ENCODE data around the gene GINS1.

The GINS1 gene

GRCh38 chr20:25407311-25408169, at the start of gene GINS1:
Gene GINS1 (plus strand): TSS chr20:25407673. CDS start chr20:25407821, 148 bp downstream.
- Histone ChIP-seq H3K27me3 (ENCODE audit: insufficient read depth, low read length) (no peaks in the 10 kb centered on the region), H3K4me3 (ENCODE audit: low read length) (peak within 1 kb of the TSS; percentile 97), H3K4me1 (ENCODE audit: insufficient read depth, low read length) (peaks cover 15% of the 10 kb centered on the region), H3K9me3 (ENCODE audit: low read length) (no peaks in the 10 kb centered on the region), H3K36me3 (ENCODE audit: insufficient read depth, low read length) (peaks cover 8% of the 10 kb centered on the region), H2AFZ (ENCODE audit: low read depth, low read length) (peak within 1 kb of the TSS; percentile 83)

GRCh38 chr20:25360631-25361286, 46.7 kb upstream of the GINS1 start:
- H2AFZ ChIP-seq (ENCODE audit: low read depth, low read length): no peak overlapping the region
- H3K36me3 ChIP-seq (ENCODE audit: insufficient read depth, low read length): no peaks in the 10 kb centered on the region
- H3K4me1 ChIP-seq (ENCODE audit: insufficient read depth, low read length): peaks cover 7% of the 10 kb centered on the region
- H3K27me3 ChIP-seq (ENCODE audit: insufficient read depth, low read length): no peaks in the 10 kb centered on the region
- H3K9me3 ChIP-seq (ENCODE audit: low read length): peaks cover 1% of the 10 kb centered on the region
- H3K4me3 ChIP-seq (ENCODE audit: low read length): no peak overlapping the region

GRCh38 chr20:25361287-25361683, 46.2 kb upstream of the GINS1 start:
- H3K4me1 ChIP-seq (ENCODE audit: insufficient read depth, low read length): peaks cover 2% of the 10 kb centered on the region
- no peaks in the 10 kb centered on the region for H3K36me3 ChIP-seq (ENCODE audit: insufficient read depth, low read length)
- H3K27me3 ChIP-seq (ENCODE audit: insufficient read depth, low read length): no peaks in the 10 kb centered on the region
- no peak overlapping the region for H2AFZ ChIP-seq (ENCODE audit: low read depth, low read length)
- no peak overlapping the region for H3K4me3 ChIP-seq (ENCODE audit: low read length)
- H3K9me3 ChIP-seq (ENCODE audit: low read length): peaks cover 1% of the 10 kb centered on the region

DNA sequence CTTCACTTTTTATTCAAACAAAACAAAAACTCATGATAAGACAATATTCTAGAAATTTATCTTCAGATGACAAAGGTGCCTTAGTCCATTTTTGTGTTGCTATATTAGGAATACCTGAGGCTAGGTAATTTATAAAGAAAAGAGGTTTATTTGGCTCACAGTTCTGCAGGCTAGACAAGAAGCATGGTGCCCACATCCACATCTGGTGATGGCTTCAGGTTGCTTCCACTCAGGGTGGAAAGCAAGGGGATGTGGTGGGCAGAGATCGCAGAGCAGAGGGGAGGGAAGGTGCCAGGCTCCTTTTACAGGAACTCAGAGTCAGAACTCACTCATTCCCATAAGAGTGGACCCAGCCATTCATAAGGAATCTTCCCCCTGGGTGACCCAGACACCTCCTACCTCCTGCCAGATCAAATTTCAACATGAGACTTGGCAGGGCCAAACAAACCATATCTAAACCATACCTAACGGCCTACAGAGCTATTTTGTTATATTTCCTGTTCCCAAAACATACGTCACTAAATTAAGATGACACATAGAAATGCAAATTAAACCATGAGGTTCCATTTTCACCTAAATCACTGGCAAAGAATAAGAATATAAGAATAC, 43.2 kb upstream of the GINS1 start:
- H3K9me3 ChIP-seq (ENCODE audit: low read length): peaks cover 4% of the 10 kb centered on the region
- no peaks in the 10 kb centered on the region for H3K4me1 ChIP-seq (ENCODE audit: insufficient read depth, low read length)
- H3K27me3 ChIP-seq (ENCODE audit: insufficient read depth, low read length): no peaks in the 10 kb centered on the region
- H3K4me3 ChIP-seq (ENCODE audit: low read length): no peak overlapping the region
- H3K36me3 ChIP-seq (ENCODE audit: insufficient read depth, low read length): peaks cover 3% of the 10 kb centered on the region
- H2AFZ ChIP-seq (ENCODE audit: low read depth, low read length): no peak overlapping the region

DNA sequence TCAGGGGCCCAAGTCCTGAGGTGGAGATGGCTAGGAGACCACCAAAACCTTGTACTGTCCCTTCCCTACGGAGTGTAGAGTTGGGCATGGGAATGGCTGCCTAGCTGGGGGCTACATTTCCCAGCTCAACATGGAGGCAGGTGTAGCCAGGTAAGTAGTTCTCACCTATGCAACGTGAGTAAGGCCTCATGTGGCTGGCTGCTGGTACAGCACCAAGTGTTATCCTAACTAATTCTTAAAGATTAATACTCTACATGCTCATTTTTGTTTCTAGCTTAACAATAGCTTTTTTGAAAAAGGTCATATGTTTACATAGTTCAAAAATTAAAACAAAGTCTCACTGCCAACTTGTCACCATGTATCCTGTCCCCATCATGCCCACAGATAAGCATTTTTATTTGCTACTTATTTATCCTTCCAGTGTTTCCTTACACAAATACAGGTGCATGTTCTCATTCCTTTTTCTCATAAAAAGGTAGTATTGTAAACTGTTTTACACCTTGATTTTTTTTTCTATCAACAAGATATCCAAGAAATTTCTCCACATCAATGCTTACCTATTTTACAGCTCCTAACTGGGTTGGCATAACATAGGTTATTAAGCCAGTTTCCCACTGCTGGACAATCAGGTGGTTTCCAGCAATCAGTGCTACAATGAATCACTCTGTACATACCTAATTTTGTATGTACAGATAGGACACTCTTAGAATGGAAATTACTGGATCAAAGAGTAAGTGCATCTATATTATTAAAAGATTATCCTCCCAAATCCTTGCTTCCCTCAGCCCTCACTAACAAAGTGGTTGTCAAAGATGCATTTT, 42.4 kb upstream of the GINS1 start:
- Histone ChIP-seq H3K27me3 (ENCODE audit: insufficient read depth, low read length) (no peaks in the 10 kb centered on the region), H2AFZ (ENCODE audit: low read depth, low read length) (no peak overlapping the region), H3K4me3 (ENCODE audit: low read length) (no peak overlapping the region), H3K36me3 (ENCODE audit: insufficient read depth, low read length) (peaks cover 3% of the 10 kb centered on the region), H3K4me1 (ENCODE audit: insufficient read depth, low read length) (no peaks in the 10 kb centered on the region), H3K9me3 (ENCODE audit: low read length) (peaks cover 4% of the 10 kb centered on the region)

DNA sequence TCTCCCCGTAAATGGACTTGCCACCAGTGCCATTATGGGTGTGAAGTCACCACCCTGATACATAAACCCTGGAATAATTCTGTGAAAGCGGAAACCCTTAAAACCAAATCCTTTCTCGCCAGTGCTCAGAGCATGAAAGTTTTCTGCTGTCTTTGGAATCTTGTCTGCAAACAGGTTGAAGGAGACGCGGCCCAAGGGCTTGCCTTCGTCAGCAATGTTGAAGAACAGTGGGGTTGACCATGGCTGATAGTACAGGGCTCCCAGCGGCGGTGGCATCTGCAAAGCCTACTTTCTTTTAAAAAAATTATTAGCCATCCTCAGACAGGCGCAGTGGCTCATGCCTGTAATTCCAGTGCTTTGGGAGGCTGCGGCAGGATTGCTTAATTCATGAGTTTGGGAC, 38.9 kb upstream of the GINS1 start:
- Histone ChIP-seq H3K9me3 (ENCODE audit: low read length) (peaks cover 4% of the 10 kb centered on the region), H3K27me3 (ENCODE audit: insufficient read depth, low read length) (no peaks in the 10 kb centered on the region), H2AFZ (ENCODE audit: low read depth, low read length) (no peak overlapping the region), H3K36me3 (ENCODE audit: insufficient read depth, low read length) (peaks cover 3% of the 10 kb centered on the region), H3K4me3 (ENCODE audit: low read length) (no peak overlapping the region), H3K4me1 (ENCODE audit: insufficient read depth, low read length) (no peaks in the 10 kb centered on the region)

GRCh38 chr20:25368976-25369375, 38.5 kb upstream of the GINS1 start:
- H3K27me3 ChIP-seq (ENCODE audit: insufficient read depth, low read length): no peaks in the 10 kb centered on the region
- H3K36me3 ChIP-seq (ENCODE audit: insufficient read depth, low read length): peaks cover 3% of the 10 kb centered on the region
- no peak overlapping the region for H2AFZ ChIP-seq (ENCODE audit: low read depth, low read length)
- no peaks in the 10 kb centered on the region for H3K4me1 ChIP-seq (ENCODE audit: insufficient read depth, low read length)
- no peak overlapping the region for H3K4me3 ChIP-seq (ENCODE audit: low read length)
- peaks cover 4% of the 10 kb centered on the region for H3K9me3 ChIP-seq (ENCODE audit: low read length)

DNA sequence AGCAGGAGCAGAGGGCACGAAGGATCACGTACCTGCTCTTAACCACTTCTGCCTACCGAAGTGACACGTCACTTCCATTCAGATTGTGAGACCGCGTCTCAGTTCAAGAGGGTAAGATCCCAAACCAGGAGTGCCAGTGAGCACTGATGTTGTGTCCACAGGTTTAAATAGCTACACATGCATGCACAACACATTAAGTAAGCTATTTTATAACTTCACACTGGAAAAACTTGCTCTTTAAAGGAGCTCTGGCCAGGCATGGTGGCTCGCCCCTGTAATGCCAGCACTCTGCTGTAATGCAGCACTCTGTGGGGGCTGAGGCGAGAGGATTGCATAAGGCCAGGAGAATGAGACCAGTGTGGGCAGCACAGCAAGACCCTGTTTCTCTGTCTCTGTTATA, 37.9 kb upstream of the GINS1 start:
- Histone ChIP-seq H3K4me1 (ENCODE audit: insufficient read depth, low read length) (no peaks in the 10 kb centered on the region), H3K4me3 (ENCODE audit: low read length) (no peak overlapping the region), H3K9me3 (ENCODE audit: low read length) (peaks cover 4% of the 10 kb centered on the region), H3K36me3 (ENCODE audit: insufficient read depth, low read length) (peaks cover 3% of the 10 kb centered on the region), H3K27me3 (ENCODE audit: insufficient read depth, low read length) (no peaks in the 10 kb centered on the region), H2AFZ (ENCODE audit: low read depth, low read length) (no peak overlapping the region)

- Histone ChIP-seq H3K4me3 (ENCODE audit: low read length) (no peak overlapping the region), H3K36me3 (ENCODE audit: insufficient read depth, low read length) (peaks cover 3% of the 10 kb centered on the region), H3K27me3 (ENCODE audit: insufficient read depth, low read length) (no peaks in the 10 kb centered on the region), H3K4me1 (ENCODE audit: insufficient read depth, low read length) (no peaks in the 10 kb centered on the region), H3K9me3 (ENCODE audit: low read length) (peaks cover 4% of the 10 kb centered on the region), H2AFZ (ENCODE audit: low read depth, low read length) (no peak overlapping the region)
Observed at GRCh38 chr20:25369971-25370370, 37.5 kb upstream of the GINS1 start.

- Histone ChIP-seq H2AFZ (ENCODE audit: low read depth, low read length) (no peak overlapping the region), H3K36me3 (ENCODE audit: insufficient read depth, low read length) (no peaks in the 10 kb centered on the region)
Observed at GRCh38 chr20:25372584-25373336, 34.7 kb upstream of the GINS1 start.

GRCh38 chr20:25374842-25375241, 32.6 kb upstream of the GINS1 start:
- no peaks in the 10 kb centered on the region for H3K27me3 ChIP-seq (ENCODE audit: insufficient read depth, low read length)
- H3K4me1 ChIP-seq (ENCODE audit: insufficient read depth, low read length): no peaks in the 10 kb centered on the region
- no peak overlapping the region for H2AFZ ChIP-seq (ENCODE audit: low read depth, low read length)
- no peaks in the 10 kb centered on the region for H3K36me3 ChIP-seq (ENCODE audit: insufficient read depth, low read length)
- H3K9me3 ChIP-seq (ENCODE audit: low read length): peaks cover 2% of the 10 kb centered on the region
- no peak overlapping the region for H3K4me3 ChIP-seq (ENCODE audit: low read length)

More at GRCh38 chr20:25372584-25373336, 34.7 kb upstream of the GINS1 start:
- Histone ChIP-seq H3K9me3 (ENCODE audit: low read length) (peaks cover 2% of the 10 kb centered on the region), H3K4me3 (ENCODE audit: low read length) (no peak overlapping the region), H3K27me3 (ENCODE audit: insufficient read depth, low read length) (no peaks in the 10 kb centered on the region), H3K4me1 (ENCODE audit: insufficient read depth, low read length) (no peaks in the 10 kb centered on the region)

DNA sequence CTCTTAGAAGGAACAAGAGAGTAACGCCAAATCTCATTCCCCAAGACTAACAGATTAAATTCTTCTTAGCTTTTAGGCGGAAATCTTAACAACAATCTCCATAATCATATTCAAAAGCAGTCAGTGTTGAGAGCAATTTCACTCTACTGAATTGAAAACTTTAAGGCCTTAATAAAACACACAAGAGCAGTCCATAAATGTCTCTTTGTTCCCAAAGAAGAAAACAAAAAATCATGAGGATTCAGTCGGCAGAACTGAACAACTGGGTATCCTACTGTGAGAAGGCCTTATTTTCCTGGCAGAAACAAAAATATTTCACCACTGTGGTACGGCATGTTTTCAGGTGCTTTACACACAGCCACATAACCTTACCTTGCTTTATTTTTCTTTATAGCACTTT, 31.2 kb upstream of the GINS1 start:
- Histone ChIP-seq H3K9me3 (ENCODE audit: low read length) (peaks cover 2% of the 10 kb centered on the region), H3K4me1 (ENCODE audit: insufficient read depth, low read length) (no peaks in the 10 kb centered on the region), H3K4me3 (ENCODE audit: low read length) (no peak overlapping the region), H3K36me3 (ENCODE audit: insufficient read depth, low read length) (no peaks in the 10 kb centered on the region), H2AFZ (ENCODE audit: low read depth, low read length) (no peak overlapping the region), H3K27me3 (ENCODE audit: insufficient read depth, low read length) (no peaks in the 10 kb centered on the region)

All from neuron (in vitro differentiated cells).